Measurements from ENCODE around the gene KIF5A. TPM values are rescaled to one million over a fixed set of nuclear protein-coding genes. Genes with fewer than 3 reads are reported as not detected.

The KIF5A gene
- polyA plus RNA-seq, 3 donors, result 0.01 TPM; not detected in 2

DNA sequence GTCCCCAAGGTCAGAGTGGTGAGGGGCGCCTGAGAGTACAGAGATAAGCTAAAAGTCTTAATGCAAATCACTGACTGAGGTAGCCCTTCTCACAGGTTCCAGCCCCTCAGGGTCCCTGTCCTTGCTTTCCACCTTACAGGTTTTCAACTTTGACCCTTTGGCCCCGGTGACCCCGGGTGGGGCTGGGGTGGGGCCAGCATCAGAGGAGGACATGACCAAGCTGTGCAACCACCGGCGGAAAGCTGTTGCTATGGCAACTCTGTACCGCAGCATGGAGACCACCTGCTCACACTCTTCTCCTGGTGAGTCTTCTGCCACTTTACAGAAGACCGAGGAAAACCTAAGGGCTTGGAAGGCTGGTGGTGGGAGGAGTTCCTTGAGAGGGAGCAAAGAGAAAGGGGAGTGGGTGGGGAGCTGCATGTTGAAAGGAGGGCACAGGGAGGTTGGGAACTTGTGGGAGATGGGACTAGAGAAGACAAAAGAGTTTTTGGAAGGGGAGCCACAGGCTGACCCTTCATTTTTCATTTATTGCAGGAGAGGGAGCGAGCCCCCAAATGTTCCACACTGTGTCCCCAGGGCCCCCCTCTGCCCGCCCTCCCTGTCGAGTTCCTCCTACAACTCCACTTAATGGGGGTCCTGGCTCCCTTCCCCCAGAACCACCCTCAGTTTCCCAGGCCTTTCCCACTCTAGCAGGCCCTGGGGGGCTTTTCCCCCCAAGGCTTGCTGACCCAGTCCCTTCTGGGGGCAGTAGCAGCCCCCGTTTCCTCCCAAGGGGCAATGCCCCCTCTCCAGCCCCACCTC is 24.8 kb upstream of the KIF5A start:
- H3K4me1 Mint-ChIP-seq, result peaks cover 32% of the 10 kb centered on the region
- H3K4me2 ChIP-seq (replicated peaks; ENCODE audit: extremely low read depth, low read length, poor library complexity, severe bottlenecking), result peak overlapping the region; percentile 98
- peaks cover 57 to 59% of the 10 kb centered on the region in 2 donors for H3K36me3 ChIP-seq (replicated peaks in 1 of 2; ENCODE audit: control insufficient read depth in 1 of 2, insufficient read depth in 2 of 2, low read length in 2 of 2)
- no peak overlapping the region for H2AFZ ChIP-seq (ENCODE audit: insufficient read depth, low read depth, low read length, poor library complexity, severe bottlenecking)
- H3K9me3 ChIP-seq (replicated peaks in 1 of 2; ENCODE audit: control insufficient read depth in 1 of 2, insufficient read depth in 1 of 2, low read length in 2 of 2), result no peaks in the 10 kb centered on the region
- H3K27ac ChIP-seq (ENCODE audit: low read depth in 1 of 2, low read length in 2 of 2), result peak overlapping the region in 1 of 2 donors; percentile 91
- peak overlapping the region in 1 of 3 experiments; percentile 98 for H3K4me3 ChIP-seq (replicated peaks in 1 of 3; ENCODE audit: low read depth in 2 of 3, low read length in 3 of 3)
- peaks cover 72% of the 10 kb centered on the region for H4K20me1 ChIP-seq (ENCODE audit: insufficient read depth, low read length)
- intact Hi-C loops (cut with micrococcal nuclease), result loop anchor here (5.0 kb wide), 3 partner anchors 38 to 412 kb away; partner anchors contain the start of genes ARHGAP9 (in 1 of the 2) and MARS1 (in 1 of the 2)
- 93% methylated on average over 6 of the region's 11 CpGs for WGBS (ENCODE audit: insufficient coverage)
- peaks cover 0 to 2% (median 0%) of the 10 kb centered on the region in 7 donors for H3K9me3 Mint-ChIP-seq
- peaks cover 33 to 41% of the 10 kb centered on the region in 2 donors for H3K4me1 ChIP-seq (ENCODE audit: control insufficient read depth in 1 of 2, insufficient read depth in 2 of 2, low read length in 2 of 2)
- no peak overlapping the region for H3K4me3 Mint-ChIP-seq
- no peaks in the 10 kb centered on the region for H3K27me3 Mint-ChIP-seq (ENCODE audit: low read depth in 3 of 3)
- H3K36me3 Mint-ChIP-seq, result peaks cover 46 to 60% of the 10 kb centered on the region in 2 donors
- H3K79me2 ChIP-seq (ENCODE audit: insufficient read depth, low read length), result peaks cover 47% of the 10 kb centered on the region
- H3K27ac Mint-ChIP-seq, result peak overlapping the region in 5 of 7 donors; percentile 71 to 99 (median 98)
- TF ChIP-seq, protein P1, sequence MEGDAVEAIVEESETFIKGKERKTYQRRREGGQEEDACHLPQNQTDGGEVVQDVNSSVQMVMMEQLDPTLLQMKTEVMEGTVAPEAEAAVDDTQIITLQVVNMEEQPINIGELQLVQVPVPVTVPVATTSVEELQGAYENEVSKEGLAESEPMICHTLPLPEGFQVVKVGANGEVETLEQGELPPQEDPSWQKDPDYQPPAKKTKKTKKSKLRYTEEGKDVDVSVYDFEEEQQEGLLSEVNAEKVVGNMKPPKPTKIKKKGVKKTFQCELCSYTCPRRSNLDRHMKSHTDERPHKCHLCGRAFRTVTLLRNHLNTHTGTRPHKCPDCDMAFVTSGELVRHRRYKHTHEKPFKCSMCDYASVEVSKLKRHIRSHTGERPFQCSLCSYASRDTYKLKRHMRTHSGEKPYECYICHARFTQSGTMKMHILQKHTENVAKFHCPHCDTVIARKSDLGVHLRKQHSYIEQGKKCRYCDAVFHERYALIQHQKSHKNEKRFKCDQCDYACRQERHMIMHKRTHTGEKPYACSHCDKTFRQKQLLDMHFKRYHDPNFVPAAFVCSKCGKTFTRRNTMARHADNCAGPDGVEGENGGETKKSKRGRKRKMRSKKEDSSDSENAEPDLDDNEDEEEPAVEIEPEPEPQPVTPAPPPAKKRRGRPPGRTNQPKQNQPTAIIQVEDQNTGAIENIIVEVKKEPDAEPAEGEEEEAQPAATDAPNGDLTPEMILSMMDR (IDR thresholded peaks at IDR 0.05), result no peak
- H3K27me3 ChIP-seq (ENCODE audit: control insufficient read depth in 2 of 2, insufficient read depth in 2 of 2, low read length in 2 of 2), result no peaks in the 10 kb centered on the region
- DNase-seq, result no peak
- no peak overlapping the region for H3K9ac ChIP-seq (ENCODE audit: insufficient read depth, low read length, poor library complexity, severe bottlenecking)

DNA sequence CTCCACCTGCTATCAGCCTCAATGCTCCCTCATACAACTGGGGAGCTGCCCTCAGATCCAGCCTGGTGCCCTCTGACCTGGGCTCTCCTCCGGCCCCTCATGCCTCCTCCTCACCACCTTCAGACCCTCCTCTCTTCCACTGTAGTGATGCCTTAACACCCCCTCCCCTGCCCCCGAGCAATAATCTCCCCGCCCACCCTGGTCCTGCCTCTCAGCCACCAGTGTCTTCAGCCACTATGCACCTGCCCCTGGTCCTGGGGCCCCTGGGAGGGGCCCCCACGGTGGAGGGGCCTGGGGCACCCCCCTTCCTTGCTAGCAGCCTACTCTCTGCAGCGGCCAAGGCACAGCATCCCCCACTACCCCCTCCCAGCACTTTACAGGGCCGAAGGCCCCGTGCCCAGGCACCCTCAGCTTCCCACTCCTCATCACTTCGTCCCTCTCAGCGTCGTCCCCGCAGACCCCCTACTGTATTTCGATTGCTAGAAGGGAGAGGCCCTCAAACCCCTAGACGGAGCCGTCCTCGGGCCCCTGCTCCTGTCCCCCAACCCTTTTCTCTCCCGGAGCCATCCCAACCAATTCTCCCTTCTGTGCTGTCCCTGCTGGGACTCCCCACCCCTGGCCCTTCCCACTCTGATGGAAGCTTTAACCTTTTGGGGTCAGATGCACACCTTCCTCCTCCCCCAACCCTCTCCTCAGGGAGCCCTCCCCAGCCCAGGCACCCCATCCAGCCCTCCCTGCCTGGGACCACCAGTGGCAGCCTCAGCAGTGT is 24.0 kb upstream of the KIF5A start:
- peaks cover 0 to 2% (median 0%) of the 10 kb centered on the region in 7 donors for H3K9me3 Mint-ChIP-seq
- peaks cover 46% of the 10 kb centered on the region for H3K79me2 ChIP-seq (ENCODE audit: insufficient read depth, low read length)
- H3K4me2 ChIP-seq (replicated peaks; ENCODE audit: extremely low read depth, low read length, poor library complexity, severe bottlenecking), result no peak overlapping the region
- intact Hi-C loops (cut with micrococcal nuclease), result no loop called here
- peaks cover 32% of the 10 kb centered on the region for H3K4me1 Mint-ChIP-seq
- no peak for DNase-seq
- peaks cover 52 to 68% of the 10 kb centered on the region in 2 donors for H3K36me3 Mint-ChIP-seq
- no peak overlapping the region for H3K4me3 ChIP-seq (replicated peaks in 1 of 3; ENCODE audit: low read depth in 2 of 3, low read length in 3 of 3)
- peak overlapping the region in 1 of 2 donors; percentile 91 for H3K27ac ChIP-seq (ENCODE audit: low read depth in 1 of 2, low read length in 2 of 2)
- H3K9ac ChIP-seq (ENCODE audit: insufficient read depth, low read length, poor library complexity, severe bottlenecking), result no peak overlapping the region
- TF ChIP-seq, protein P1 (IDR thresholded peaks at IDR 0.05), result no peak
- H2AFZ ChIP-seq (ENCODE audit: insufficient read depth, low read depth, low read length, poor library complexity, severe bottlenecking), result no peak overlapping the region
- H3K4me3 Mint-ChIP-seq, result no peak overlapping the region
- peaks cover 32 to 40% of the 10 kb centered on the region in 2 donors for H3K4me1 ChIP-seq (ENCODE audit: control insufficient read depth in 1 of 2, insufficient read depth in 2 of 2, low read length in 2 of 2)
- H3K9me3 ChIP-seq (replicated peaks in 1 of 2; ENCODE audit: control insufficient read depth in 1 of 2, insufficient read depth in 1 of 2, low read length in 2 of 2), result no peaks in the 10 kb centered on the region
- no peaks in the 10 kb centered on the region for H3K27me3 ChIP-seq (ENCODE audit: control insufficient read depth in 2 of 2, insufficient read depth in 2 of 2, low read length in 2 of 2)
- H3K27me3 Mint-ChIP-seq (ENCODE audit: low read depth in 3 of 3), result no peaks in the 10 kb centered on the region
- H4K20me1 ChIP-seq (ENCODE audit: insufficient read depth, low read length), result peaks cover 77% of the 10 kb centered on the region
- 83% methylated on average over 7 of the region's 16 CpGs for WGBS (ENCODE audit: insufficient coverage)
- H3K36me3 ChIP-seq (replicated peaks in 1 of 2; ENCODE audit: control insufficient read depth in 1 of 2, insufficient read depth in 2 of 2, low read length in 2 of 2), result peaks cover 65 to 67% of the 10 kb centered on the region in 2 donors
- peak overlapping the region in 3 of 7 donors; percentile 46 to 71 (median 58) for H3K27ac Mint-ChIP-seq

All from CD14-positive monocyte (primary cell).